ENCODE measurements around the gene SCAF4.
"Not testable (repeated sequence)": the region's sequence is repeated elsewhere in the genome, so short reads cannot be mapped to it uniquely, and the experiment has no call there.

The SCAF4 gene

GRCh38 chr21:31667132-31667531, 64.8 kb downstream of the SCAF4 start:
- CTCF ChIA-PET, result interaction anchor here (1.4 kb wide), 1 partner anchor 19 kb away, joined by 4 read pairs; no protein-coding TSS in a partner anchor
- POLR2A ChIA-PET, result interaction anchor here (0.7 kb wide), 1 partner anchor 14 kb away, joined by 3 read pairs; no protein-coding TSS in a partner anchor
- DNase-seq (ENCODE audit: extremely low spot score), result no peak
- no peak for TF ChIP-seq CTCF (IDR thresholded peaks at IDR 0.05; ENCODE audit: control extremely low read depth, extremely low read depth, low read depth, missing control alignments)

GRCh38 chr21:31666445-31667010, 65.4 kb downstream of the SCAF4 start:
- CTCF ChIA-PET, result interaction anchor here (1.4 kb wide), 1 partner anchor 20 kb away, joined by 4 read pairs; no protein-coding TSS in a partner anchor
- POLR2A ChIA-PET, result interaction anchor here (0.7 kb wide), 1 partner anchor 13 kb away, joined by 3 read pairs; no protein-coding TSS in a partner anchor
- no peak for DNase-seq (ENCODE audit: extremely low spot score)
- no peak for TF ChIP-seq CTCF (IDR thresholded peaks at IDR 0.05; ENCODE audit: control extremely low read depth, extremely low read depth, low read depth, missing control alignments)

- DNase-seq (ENCODE audit: extremely low spot score); POLR2A ChIA-PET; CTCF ChIA-PET: not testable (repeated sequence)
Measured at GRCh38 chr21:31665869-31666268, 66.0 kb downstream of the SCAF4 start.

GRCh38 chr21:31665397-31665796, 66.5 kb downstream of the SCAF4 start:
- ChIA-PET CTCF (no interaction called here), POLR2A (no interaction called here)
- no peak for DNase-seq (ENCODE audit: extremely low spot score)

GRCh38 chr21:31663584-31664249, 68.2 kb downstream of the SCAF4 start:
- no peak for DNase-seq (ENCODE audit: extremely low spot score)
- CTCF ChIA-PET, result interaction anchor here (1.4 kb wide), 1 partner anchor 32 kb away, joined by 3 read pairs; no protein-coding TSS in a partner anchor
- POLR2A ChIA-PET, result interaction anchor here (0.5 to 0.6 kb wide), 2 partner anchors 49 to 1614 kb away, joined by 5 to 7 read pairs; no protein-coding TSS in a partner anchor
- TF ChIP-seq CTCF (IDR thresholded peaks at IDR 0.05; ENCODE audit: control extremely low read depth, extremely low read depth, low read depth, missing control alignments), result no peak

More at GRCh38 chr21:31665397-31665796, 66.5 kb downstream of the SCAF4 start:
- no peak for TF ChIP-seq CTCF (IDR thresholded peaks at IDR 0.05; ENCODE audit: control extremely low read depth, extremely low read depth, low read depth, missing control alignments)

GRCh38 chr21:31660591-31660990, 71.3 kb downstream of the SCAF4 start:
- POLR2A ChIA-PET, result no interaction called here
- no peak for TF ChIP-seq CTCF (IDR thresholded peaks at IDR 0.05; ENCODE audit: control extremely low read depth, extremely low read depth, low read depth, missing control alignments)
- CTCF ChIA-PET, result no interaction called here
- no peak for DNase-seq (ENCODE audit: extremely low spot score)

- DNase-seq (ENCODE audit: extremely low spot score), result no peak
- CTCF ChIA-PET, result no interaction called here
- TF ChIP-seq CTCF (IDR thresholded peaks at IDR 0.05; ENCODE audit: control extremely low read depth, extremely low read depth, low read depth, missing control alignments), result no peak
- POLR2A ChIA-PET, result no interaction called here
Measured at GRCh38 chr21:31660259-31660565, 71.7 kb downstream of the SCAF4 start.
